Islet of Langerhans (tissue), 1 donor: Measurements from ENCODE around the gene GNG3.
"Not testable (repeated sequence)": the region's sequence is repeated elsewhere in the genome, so short reads cannot be mapped to it uniquely, and the experiment has no call there.

Experiments used
- FAIRE-seq: peaks from one replicate; lab custom pipeline; 2011; peaks lifted over from hg19 to GRCh38; lab: Jason Lieb, UNC

GNG3 gene

GRCh38 chr11:62707277-62707861 is at the start of gene GNG3, which contains the start of gene BSCL2:
GNG3 (plus strand) TSS chr11:62707676; CDS start chr11:62708296, 620 bp downstream.
BSCL2 (minus strand) TSS chr11:62707424; CDS start chr11:62707195, 229 bp downstream.
- no peak for FAIRE-seq

GRCh38 chr11:62664405-62665074 is 42.9 kb upstream of the GNG3 start:
- no peak for FAIRE-seq

GRCh38 chr11:62665075-62665598 is 42.3 kb upstream of the GNG3 start, which contains the start of the genes C11orf98 and CSKMT:
C11orf98 (minus strand) TSS chr11:62665210; CDS start chr11:62665169, 41 bp downstream.
CSKMT (plus strand) TSS chr11:62665312; CDS start chr11:62665880, 568 bp downstream.
- no peak for FAIRE-seq

- no peak for FAIRE-seq
These were observed 41.7 kb upstream of the GNG3 start for GRCh38 chr11:62665599-62666258.

- no peak for FAIRE-seq
These were observed 41.1 kb upstream of the GNG3 start for GRCh38 chr11:62666259-62666926.

- no peak for FAIRE-seq
These were observed 40.0 kb upstream of the GNG3 start for GRCh38 chr11:62667460-62667859.

- no peak for FAIRE-seq
These were observed 37.9 kb upstream of the GNG3 start for GRCh38 chr11:62669420-62670161.

GRCh38 chr11:62671236-62671607 is 36.3 kb upstream of the GNG3 start:
- no peak for FAIRE-seq

GRCh38 chr11:62671608-62672389 is 35.7 kb upstream of the GNG3 start, which contains the start of the genes LBHD1 and UQCC3:
LBHD1 (minus strand) TSS chr11:62672267; CDS start chr11:62670031, 2,236 bp downstream.
UQCC3 (plus strand) TSS chr11:62671673; CDS start chr11:62671746, 73 bp downstream.
- FAIRE-seq = no peak

GRCh38 chr11:62673196-62673525 is 34.3 kb upstream of the GNG3 start:
- no peak for FAIRE-seq

GRCh38 chr11:62675415-62675814 is 32.1 kb upstream of the GNG3 start:
- FAIRE-seq = not testable (repeated sequence)

GRCh38 chr11:62676698-62677097 is 30.8 kb upstream of the GNG3 start:
- FAIRE-seq = no peak

- no peak for FAIRE-seq
These were observed 30.3 kb upstream of the GNG3 start for GRCh38 chr11:62677156-62677555.

GRCh38 chr11:62677714-62678113 is 29.8 kb upstream of the GNG3 start:
- FAIRE-seq = no peak

- no peak for FAIRE-seq
These were observed 29.1 kb upstream of the GNG3 start for GRCh38 chr11:62678433-62678769.

GRCh38 chr11:62678770-62679696 is 28.4 kb upstream of the GNG3 start, which contains the start of gene UBXN1:
UBXN1 (minus strand) TSS chr11:62679073; CDS start chr11:62678923, 150 bp downstream.
- no peak for FAIRE-seq

GRCh38 chr11:62680825-62681240 is 26.6 kb upstream of the GNG3 start:
- FAIRE-seq = no peak

- FAIRE-seq = no peak
These were observed 25.0 kb upstream of the GNG3 start for GRCh38 chr11:62682518-62682917.

GRCh38 chr11:62687508-62688396 is 19.7 kb upstream of the GNG3 start:
- FAIRE-seq = no peak
